OCI-LY3 (cell line): ENCODE data around the gene JAKMIP1.

Source experiments
- H2AFZ ChIP-seq: fragments of 200-600, 300-600 bp; shearing (Covaris generic); 2 replicates; pipeline ENCODE4 v1.6.0; 2014; ENCODE audit warnings: antibody characterized with exemption, low read depth, low read length
- H3K27ac ChIP-seq: fragments of 200-600, 300-600 bp; sonication (generic); 2 replicates; pipeline ENCODE4 v1.5.1; 2014; ENCODE audit warnings: mild to moderate bottlenecking, low read length, moderate library complexity, mixed read lengths
- H3K27me3 ChIP-seq: fragments of 200-600, 300-600 bp; sonication (generic); 2 replicates; pipeline ENCODE4 v1.6.1; 2014; ENCODE audit warnings: low read depth, low read length, mixed read lengths
- H3K36me3 ChIP-seq: fragments of 200-600, 300-600 bp; sonication (generic); replicated peaks from 2 replicates; pipeline ENCODE3; 2014; ENCODE audit warnings: low read depth, low read length, mixed read lengths
- H3K4me1 ChIP-seq: fragments of 300-600, 200-600 bp; sonication (generic); 2 replicates; pipeline ENCODE4 v1.6.1; 2014; ENCODE audit warnings: low read length, mixed read lengths
- H3K4me2 ChIP-seq: fragments of 200-600, 300-600 bp; sonication (generic); 2 replicates; pipeline ENCODE4 v1.6.1; 2014; ENCODE audit warnings: low read length, mixed read lengths
- H3K4me3 ChIP-seq: fragments of 300-600, 200-600 bp; sonication (generic); 2 replicates; pipeline ENCODE4 v1.5.1; 2014; ENCODE audit warnings: antibody characterized with exemption, mild to moderate bottlenecking, low read length, moderate library complexity
- H3K79me2 ChIP-seq: fragments of 300-600, 200-600 bp; shearing (Covaris generic); 2 replicates; pipeline ENCODE4 v1.6.1; 2014; ENCODE audit warnings: mild to moderate bottlenecking, low read length, mixed read lengths
- H3K9ac ChIP-seq: fragments of 300-600, 200-600 bp; shearing (Covaris generic); 2 replicates; pipeline ENCODE4 v1.6.0; 2014; ENCODE audit warnings: mild to moderate bottlenecking, low read length, moderate library complexity
- H3K9me3 ChIP-seq: fragments of 200-600, 300-600 bp; shearing (Covaris generic); 2 replicates; pipeline ENCODE4 v1.6.1; 2014; ENCODE audit warnings: low read length, mixed read lengths; ENCODE audit not compliant: insufficient read depth
- H4K20me1 ChIP-seq: fragments of 200-600, 300-600 bp; sonication (generic); 2 replicates; pipeline ENCODE4 v1.6.1; 2016; ENCODE audit warnings: low read length, mixed read lengths; ENCODE audit not compliant: insufficient read depth
- EZH2phosphoT487 ChIP-seq: fragments of 200-600 bp; shearing (Covaris generic); IDR thresholded peaks from 2 replicates; pipeline ENCODE4 v1.6.1; 2018; ENCODE audit warnings: antibody characterized with exemption, mixed run types, low read depth
- TF ChIP-seq, protein P1 (sequence below): fragments of 200-600, 300-600 bp; sonication (generic); IDR thresholded peaks from 2 replicates; pipeline ENCODE4 v1.5.1; 2014; ENCODE audit warnings: antibody characterized with exemption, low read length, low read depth

The JAKMIP1 gene

DNA sequence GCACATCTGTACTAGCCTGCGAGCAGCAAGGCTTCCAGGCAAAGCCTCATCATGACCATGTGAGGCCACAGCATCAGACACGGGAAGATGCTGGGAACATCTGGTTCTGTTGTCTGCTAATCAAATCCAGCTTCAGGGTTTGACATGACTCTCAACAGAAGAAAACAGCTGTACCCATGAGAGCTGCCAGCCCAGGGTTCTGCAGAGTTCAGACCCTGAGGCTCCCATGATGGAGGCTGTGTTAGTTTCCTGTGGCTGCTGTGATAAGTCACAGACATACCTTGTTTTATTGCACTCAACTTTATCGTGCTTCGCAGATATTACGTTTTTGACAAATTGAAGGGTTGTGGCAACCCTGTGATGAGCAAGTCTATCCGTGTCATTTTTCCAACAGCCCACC lies 37.5 kb downstream of the JAKMIP1 start:
- H3K79me2 ChIP-seq = no peaks in the 10 kb centered on the region
- no peak overlapping the region for H3K9ac ChIP-seq
- no peaks in the 10 kb centered on the region for H3K4me1 ChIP-seq
- H4K20me1 ChIP-seq = no peaks in the 10 kb centered on the region
- no peak for TF ChIP-seq EZH2phosphoT487
- TF ChIP-seq, protein P1, sequence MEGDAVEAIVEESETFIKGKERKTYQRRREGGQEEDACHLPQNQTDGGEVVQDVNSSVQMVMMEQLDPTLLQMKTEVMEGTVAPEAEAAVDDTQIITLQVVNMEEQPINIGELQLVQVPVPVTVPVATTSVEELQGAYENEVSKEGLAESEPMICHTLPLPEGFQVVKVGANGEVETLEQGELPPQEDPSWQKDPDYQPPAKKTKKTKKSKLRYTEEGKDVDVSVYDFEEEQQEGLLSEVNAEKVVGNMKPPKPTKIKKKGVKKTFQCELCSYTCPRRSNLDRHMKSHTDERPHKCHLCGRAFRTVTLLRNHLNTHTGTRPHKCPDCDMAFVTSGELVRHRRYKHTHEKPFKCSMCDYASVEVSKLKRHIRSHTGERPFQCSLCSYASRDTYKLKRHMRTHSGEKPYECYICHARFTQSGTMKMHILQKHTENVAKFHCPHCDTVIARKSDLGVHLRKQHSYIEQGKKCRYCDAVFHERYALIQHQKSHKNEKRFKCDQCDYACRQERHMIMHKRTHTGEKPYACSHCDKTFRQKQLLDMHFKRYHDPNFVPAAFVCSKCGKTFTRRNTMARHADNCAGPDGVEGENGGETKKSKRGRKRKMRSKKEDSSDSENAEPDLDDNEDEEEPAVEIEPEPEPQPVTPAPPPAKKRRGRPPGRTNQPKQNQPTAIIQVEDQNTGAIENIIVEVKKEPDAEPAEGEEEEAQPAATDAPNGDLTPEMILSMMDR = no peak
- peaks cover under 1% of the 10 kb centered on the region; the same call in 1 of the 2 replicates for H3K27me3 ChIP-seq
- H3K4me3 ChIP-seq = no peak overlapping the region
- no peak overlapping the region for H3K27ac ChIP-seq
- H3K36me3 ChIP-seq = no peaks in the 10 kb centered on the region
- H2AFZ ChIP-seq = no peak overlapping the region
- no peaks in the 10 kb centered on the region for H3K9me3 ChIP-seq
- H3K4me2 ChIP-seq = no peak overlapping the region

DNA sequence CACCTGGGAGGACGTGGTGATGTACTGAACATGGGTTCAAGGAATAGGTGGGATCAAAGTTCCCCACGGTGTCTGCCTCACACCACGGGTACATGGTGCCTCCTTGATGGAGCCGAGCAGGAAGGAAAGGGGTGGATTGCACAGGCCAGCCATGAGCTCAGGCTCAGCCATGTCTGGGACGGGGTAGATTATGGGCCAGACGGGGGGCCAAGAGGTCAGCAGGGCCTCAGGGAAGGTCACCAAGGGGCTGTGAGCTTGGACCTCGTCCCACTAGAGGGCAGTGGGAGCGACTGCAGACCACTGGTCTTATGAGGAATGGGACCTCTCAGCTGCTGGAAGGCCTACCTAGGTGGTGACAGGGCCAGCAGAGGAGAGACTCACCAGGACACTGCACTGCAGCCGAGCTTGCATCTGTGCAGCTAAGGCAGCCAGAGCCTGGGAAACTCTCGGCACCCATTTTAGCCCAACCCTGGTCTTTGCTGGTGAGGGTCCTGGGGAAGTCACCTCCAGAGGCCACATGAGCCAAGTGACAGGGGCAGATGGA lies 38.4 kb downstream of the JAKMIP1 start:
- Histone ChIP-seq H3K9me3 (no peaks in the 10 kb centered on the region), H3K79me2 (no peaks in the 10 kb centered on the region), H3K9ac (no peak overlapping the region), H3K27me3 (peaks cover 5% of the 10 kb centered on the region), H3K4me1 (no peaks in the 10 kb centered on the region), H4K20me1 (no peaks in the 10 kb centered on the region), H3K4me3 (no peak overlapping the region), H3K36me3 (no peaks in the 10 kb centered on the region), H3K4me2 (no peak overlapping the region), H2AFZ (no peak overlapping the region), H3K27ac (no peak overlapping the region)
- TF ChIP-seq, protein P1 = no peak
- TF ChIP-seq EZH2phosphoT487 = no peak

DNA sequence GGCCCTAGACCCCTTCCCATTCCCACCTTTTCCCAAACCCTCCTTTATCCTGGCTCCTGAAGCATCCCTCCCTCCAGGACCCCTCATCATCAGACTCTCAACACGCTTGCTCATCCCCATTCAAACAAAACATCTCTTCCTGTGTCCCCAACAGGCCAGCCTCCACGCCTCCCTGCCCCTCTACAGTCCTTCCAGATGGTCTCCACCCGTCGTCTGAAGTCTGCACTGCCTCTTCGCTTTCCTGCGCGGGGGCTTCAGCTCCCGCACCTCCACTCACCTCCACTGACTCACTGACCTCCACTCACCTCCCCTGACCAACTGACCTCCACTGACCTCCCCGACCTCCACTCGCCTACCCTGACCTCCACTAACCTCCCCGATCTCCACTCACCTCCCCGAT lies 39.8 kb downstream of the JAKMIP1 start:
- H3K9ac ChIP-seq = no peak overlapping the region
- no peaks in the 10 kb centered on the region for H3K79me2 ChIP-seq
- H3K4me1 ChIP-seq = no peaks in the 10 kb centered on the region
- H3K27me3 ChIP-seq = peaks cover 5% of the 10 kb centered on the region
- no peak overlapping the region for H3K4me2 ChIP-seq
- no peaks in the 10 kb centered on the region for H3K9me3 ChIP-seq
- H3K36me3 ChIP-seq = no peaks in the 10 kb centered on the region
- no peak overlapping the region for H2AFZ ChIP-seq
- no peak overlapping the region for H3K4me3 ChIP-seq
- no peak for TF ChIP-seq EZH2phosphoT487
- TF ChIP-seq, protein P1 = no peak
- no peaks in the 10 kb centered on the region for H4K20me1 ChIP-seq
- no peak overlapping the region for H3K27ac ChIP-seq

DNA sequence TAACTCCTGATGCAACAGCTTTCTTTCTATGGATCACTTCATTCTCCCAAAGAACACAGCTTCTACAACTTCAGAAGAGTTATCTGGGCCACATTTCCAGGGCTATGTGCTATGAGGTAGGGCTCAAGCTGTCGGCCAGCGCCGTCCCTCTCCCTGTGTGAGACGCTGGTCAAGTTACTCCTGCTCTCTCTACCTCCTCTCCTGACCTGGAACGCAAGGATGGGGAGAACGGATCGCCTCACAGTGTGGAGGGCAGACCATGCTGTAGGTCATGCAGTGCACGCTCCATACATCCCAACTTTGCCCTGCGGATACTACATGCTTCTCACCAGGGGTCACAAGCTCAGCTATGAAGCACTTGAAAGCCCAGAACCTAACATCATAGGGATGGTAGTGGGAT lies 42.4 kb downstream of the JAKMIP1 start:
- Histone ChIP-seq H3K4me3 (no peak overlapping the region), H3K4me2 (no peak overlapping the region), H3K79me2 (no peaks in the 10 kb centered on the region), H3K4me1 (no peaks in the 10 kb centered on the region), H4K20me1 (no peaks in the 10 kb centered on the region), H3K36me3 (no peaks in the 10 kb centered on the region), H3K27me3 (peaks cover 5% of the 10 kb centered on the region), H3K9me3 (no peaks in the 10 kb centered on the region), H3K27ac (no peak overlapping the region), H2AFZ (no peak overlapping the region), H3K9ac (no peak overlapping the region)
- TF ChIP-seq, protein P1 = no peak
- TF ChIP-seq EZH2phosphoT487 = no peak
